ENCODE results near the gene PPM1H.

DNA sequence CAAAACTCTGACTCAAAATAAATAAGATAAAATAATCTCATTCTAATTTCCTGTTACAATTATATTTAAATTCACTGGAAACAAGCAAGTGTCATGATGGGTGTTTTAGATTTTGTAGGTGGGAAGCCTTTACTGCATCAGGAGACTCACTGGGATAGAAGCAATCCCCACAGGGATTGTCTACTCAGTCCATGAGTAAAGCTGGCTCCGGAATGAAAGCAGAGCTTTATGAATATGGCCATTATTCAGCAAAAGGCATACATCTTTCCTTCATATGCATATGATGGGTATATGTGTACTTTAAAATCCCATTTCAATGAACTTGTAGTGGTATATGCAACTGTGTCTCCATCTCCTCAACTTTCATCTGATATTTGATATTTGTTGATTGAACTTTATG lies 25.4 kb upstream of the PPM1H start:
- TF ChIP-seq CTCF (IDR thresholded peaks at IDR 0.05) = no peak
- no peak for TF ChIP-seq POLR2A (IDR thresholded peaks at IDR 0.05)

All from heart left ventricle (tissue), 13 donors.